AG09319 (cell line): ENCODE measurements around the gene SCN4B.
A peak's percentile ranks its signal among the peaks of the same experiment; 100 is the strongest.

ENCODE experiments used
- DNase-seq: peaks from one replicate; pipeline ENCODE4 v3.0.0-alpha.2; 2010; ENCODE audit warnings: low read depth; ENCODE audit errors: extremely low read depth
- TF ChIP-seq, protein P1 (sequence below): IDR thresholded peaks from 2 replicates; pipeline ENCODE4 v1.5.1; 2011; ENCODE audit warnings: low read depth, mild to moderate bottlenecking, inconsistent platforms, low read length, moderate library complexity

The SCN4B gene

GRCh38 chr11:118152552-118153471 lies at the start of gene SCN4B:
Gene SCN4B (minus strand): TSS chr11:118152823. CDS start chr11:118152673, 150 bp downstream.
- TF ChIP-seq, protein P1, sequence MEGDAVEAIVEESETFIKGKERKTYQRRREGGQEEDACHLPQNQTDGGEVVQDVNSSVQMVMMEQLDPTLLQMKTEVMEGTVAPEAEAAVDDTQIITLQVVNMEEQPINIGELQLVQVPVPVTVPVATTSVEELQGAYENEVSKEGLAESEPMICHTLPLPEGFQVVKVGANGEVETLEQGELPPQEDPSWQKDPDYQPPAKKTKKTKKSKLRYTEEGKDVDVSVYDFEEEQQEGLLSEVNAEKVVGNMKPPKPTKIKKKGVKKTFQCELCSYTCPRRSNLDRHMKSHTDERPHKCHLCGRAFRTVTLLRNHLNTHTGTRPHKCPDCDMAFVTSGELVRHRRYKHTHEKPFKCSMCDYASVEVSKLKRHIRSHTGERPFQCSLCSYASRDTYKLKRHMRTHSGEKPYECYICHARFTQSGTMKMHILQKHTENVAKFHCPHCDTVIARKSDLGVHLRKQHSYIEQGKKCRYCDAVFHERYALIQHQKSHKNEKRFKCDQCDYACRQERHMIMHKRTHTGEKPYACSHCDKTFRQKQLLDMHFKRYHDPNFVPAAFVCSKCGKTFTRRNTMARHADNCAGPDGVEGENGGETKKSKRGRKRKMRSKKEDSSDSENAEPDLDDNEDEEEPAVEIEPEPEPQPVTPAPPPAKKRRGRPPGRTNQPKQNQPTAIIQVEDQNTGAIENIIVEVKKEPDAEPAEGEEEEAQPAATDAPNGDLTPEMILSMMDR: no peak
- DNase-seq: no peak

DNA sequence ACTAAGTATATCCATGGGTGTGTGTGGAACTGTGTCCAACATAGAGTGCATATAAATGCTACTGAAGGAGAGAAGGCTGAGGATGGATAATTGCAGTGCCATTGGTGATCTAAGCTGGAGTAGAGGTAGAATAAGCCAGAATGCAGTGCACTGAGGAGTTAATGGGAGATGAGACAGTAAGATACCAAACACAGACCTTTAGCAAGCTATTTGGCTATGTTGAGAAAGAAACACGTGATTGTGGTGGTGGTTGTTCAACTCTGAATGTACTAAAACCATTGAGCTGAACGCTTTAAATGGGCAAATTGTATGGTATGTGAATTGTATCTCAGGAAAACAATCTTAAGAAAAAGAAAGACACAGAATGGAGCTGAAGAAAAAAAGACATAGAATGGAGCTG lies 49.3 kb upstream of the SCN4B start:
- no peak for DNase-seq
- TF ChIP-seq, protein P1: no peak

DNA sequence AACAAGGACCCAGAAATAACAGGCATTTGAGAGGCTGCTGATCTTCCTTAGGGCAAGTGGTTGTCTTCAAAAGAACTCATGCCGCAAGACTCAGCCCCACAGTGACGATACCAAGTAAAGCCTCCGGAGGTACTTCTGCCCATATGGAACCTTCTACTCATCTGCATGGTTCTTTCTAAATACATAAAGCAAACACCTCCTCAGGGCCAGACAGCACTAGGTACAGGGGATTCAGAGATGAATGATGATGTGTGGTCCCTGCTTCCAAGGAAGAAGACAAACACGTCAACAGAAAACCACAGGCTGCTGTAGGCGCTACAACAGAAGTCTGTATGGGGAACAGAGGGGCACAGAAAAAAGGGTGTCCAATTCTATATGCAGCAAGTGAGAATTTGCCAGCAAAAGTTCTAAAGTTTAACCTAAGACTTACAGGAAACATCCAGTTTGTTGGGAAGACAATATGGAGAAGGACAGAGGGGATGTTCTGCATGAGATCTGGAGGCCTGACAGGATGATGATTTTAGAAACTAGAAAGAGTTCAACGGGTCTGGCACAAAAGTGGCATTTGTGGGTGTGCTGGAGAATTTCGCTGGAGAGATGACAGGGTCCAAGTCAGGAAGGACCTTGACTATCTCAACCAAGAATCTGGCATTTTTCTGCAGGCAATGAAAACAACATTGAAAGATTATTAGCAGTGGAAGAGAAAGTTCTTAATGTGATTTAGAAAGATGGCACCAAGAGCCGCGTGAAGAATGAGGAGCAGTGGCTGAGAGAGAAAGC lies 48.5 kb upstream of the SCN4B start:
- TF ChIP-seq, protein P1: no peak
- DNase-seq: no peak

DNA sequence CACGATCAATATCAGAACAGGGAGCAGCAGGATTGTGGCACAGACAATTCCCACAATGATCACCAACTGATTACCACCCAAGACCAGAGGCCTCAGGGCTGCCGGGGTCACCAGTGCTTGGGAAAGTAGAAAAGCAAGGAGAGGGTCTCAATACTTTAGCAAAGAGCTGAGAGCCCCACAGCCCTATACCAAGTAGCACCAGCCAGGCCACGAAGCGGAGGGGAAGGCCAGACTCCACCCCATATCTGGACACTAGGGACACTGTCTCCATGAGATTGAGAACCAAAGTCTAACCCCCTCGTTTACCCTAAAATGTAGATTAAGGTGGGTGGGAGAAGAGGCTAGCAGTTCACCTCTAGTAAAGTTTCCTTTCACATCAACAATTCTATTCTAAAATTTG lies 47.9 kb upstream of the SCN4B start:
- TF ChIP-seq, protein P1: no peak
- DNase-seq: no peak

DNA sequence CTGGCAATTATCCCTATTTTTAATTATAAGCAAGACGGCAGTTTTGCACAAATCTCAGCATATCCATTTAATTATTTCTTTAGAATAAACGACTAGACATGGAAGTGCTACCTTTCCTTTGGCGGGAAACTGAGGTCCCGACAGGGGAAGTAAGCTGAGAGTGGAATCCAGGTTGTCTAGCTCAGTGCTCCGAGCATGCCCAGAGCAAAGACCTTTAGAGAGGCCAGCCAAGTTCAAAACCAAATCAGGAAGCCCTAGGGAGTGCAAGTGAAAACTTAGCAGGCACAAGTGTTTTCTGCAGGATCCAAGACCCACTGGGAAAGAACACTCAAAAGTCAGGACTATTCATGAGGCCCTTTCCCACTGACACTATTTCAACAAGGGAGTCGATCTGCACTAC lies 46.5 kb upstream of the SCN4B start:
- no peak for DNase-seq
- TF ChIP-seq, protein P1: no peak

DNA sequence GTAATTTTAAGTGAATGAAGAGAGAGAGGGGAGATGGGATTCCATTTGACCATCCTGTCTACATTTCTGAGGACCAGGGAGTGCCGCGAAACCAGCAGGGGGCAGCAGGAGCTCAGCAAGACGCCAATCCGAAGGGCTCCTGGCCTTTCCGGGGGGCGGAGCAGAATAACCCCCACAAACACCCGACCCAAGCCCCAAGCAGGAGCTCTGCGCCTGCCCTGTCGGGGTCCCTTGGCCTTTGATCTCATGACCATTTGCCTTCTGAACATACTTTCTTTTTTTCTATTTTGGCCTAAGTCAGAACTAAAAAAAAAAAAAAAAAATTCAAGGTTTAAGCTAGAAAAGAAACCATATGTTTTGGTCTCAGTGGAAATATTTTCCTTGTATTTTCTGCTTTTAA lies 45.7 kb upstream of the SCN4B start:
- TF ChIP-seq, protein P1: peak; percentile 90
- peak; percentile 11 for DNase-seq
